Ramos (cell line): ENCODE results near the gene SLCO4A1.

Experiments used
- in situ Hi-C: fragments of 300-500 bp; cut with MboI; formaldehyde crosslinking; loops from one replicate; pipeline ENCODE4 v1.14.3; 2022; ENCODE audit warnings: low sequenced_read_pairs; ENCODE audit not compliant: unreplicated experiment

SLCO4A1 gene

GRCh38 chr20:62647521-62648317 lies 5.4 kb downstream of the SLCO4A1 start:
- in situ Hi-C loops = no loop called here

GRCh38 chr20:62648318-62648995 lies 6.2 kb downstream of the SLCO4A1 start:
- in situ Hi-C loops = no loop called here

- in situ Hi-C loops = no loop called here
Measured at GRCh38 chr20:62649140-62649539, 6.8 kb downstream of the SLCO4A1 start.

DNA sequence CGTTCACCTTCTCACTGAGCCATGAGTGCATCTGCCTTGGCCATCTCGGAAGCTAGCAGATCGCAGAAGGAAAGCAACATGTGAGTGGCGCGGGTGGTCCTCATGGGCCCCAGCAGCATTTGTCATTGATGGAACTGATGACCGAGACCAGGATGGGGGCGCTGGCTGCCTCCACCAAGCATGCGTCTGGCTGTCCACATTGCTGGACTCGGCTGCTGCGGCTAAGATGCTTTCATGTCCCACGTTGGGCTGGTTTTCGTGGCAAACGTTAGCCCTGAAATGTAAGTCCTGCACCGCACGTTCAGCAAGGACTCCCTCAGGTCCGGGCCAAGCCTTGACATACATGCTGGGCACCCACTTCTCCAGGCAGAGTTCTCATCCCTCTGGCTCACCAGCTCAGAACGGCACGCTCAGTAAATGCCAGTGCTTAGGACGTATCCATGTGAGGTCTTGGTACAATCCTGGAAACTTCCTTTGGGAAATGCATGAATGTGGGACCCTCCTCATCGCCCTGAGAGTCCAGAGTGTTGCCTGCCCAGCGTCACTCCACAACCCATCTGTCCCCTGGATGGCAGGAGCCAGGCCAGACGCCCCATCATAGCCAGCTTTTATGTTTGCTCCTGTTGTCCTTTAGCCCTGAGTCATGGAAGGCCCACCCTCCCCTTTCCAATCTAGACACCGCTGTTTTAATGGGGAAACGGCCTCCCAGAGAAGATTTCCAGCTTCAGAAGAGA lies 8.4 kb downstream of the SLCO4A1 start:
- in situ Hi-C loops = no loop called here

DNA sequence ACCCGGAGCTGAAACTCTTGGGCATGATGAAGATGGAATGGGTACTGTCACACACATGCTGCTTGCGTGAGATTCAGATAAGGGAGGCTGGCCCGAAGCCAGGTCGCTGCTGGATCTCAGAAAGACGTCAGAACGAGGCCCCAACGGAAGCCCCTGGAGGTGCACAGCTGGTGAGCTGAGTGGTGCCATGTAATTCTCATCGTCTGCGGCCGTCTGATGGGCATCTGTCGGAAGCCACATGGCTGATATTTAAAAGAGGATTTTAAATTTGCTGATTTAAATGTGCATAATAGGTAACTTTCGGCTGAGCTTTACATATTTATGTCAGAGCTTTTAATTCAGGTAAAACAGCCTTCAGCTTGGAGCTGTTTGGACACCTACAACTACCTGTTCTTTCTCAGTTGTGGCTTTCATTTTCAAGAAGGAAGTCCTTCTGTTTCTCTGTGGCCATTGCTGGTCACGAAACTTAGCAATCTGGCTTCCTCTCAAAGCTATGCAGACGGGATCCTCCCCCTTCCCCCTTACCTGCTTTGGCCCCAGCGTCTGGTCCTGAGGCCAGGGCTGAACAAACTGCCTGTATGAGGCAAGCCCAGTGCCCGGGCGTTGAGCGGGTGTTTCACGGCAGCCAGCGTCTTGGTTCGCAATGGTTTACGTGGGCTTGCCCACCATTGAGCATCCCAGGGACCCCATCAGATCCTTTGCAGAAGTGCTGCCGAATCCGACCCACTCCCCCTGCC lies 9.2 kb downstream of the SLCO4A1 start:
- in situ Hi-C loops = no loop called here

- in situ Hi-C loops = no loop called here
Measured at GRCh38 chr20:62652041-62652893, 10.0 kb downstream of the SLCO4A1 start.

GRCh38 chr20:62652894-62653305 lies 10.6 kb downstream of the SLCO4A1 start:
- in situ Hi-C loops = no loop called here

DNA sequence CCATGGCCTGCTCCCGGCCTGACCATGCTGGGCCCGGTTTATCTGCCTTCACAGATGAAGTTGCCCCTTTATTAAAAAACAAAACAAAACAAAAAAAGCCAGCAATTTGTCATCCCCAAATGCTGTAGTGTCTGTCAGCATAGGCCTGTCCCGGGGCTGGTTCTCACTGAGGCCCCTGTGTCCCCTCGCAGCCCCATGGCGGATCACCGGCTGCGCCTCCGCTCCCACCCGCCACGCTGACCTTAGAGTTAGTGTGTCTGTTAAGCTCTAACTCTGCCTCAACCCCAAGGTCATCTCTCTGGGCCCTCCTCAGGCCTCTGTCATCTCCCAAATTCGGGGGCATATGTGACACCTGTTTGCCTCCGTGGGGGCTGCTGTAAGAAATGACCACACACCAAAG lies 11.1 kb downstream of the SLCO4A1 start:
- in situ Hi-C loops = no loop called here

DNA sequence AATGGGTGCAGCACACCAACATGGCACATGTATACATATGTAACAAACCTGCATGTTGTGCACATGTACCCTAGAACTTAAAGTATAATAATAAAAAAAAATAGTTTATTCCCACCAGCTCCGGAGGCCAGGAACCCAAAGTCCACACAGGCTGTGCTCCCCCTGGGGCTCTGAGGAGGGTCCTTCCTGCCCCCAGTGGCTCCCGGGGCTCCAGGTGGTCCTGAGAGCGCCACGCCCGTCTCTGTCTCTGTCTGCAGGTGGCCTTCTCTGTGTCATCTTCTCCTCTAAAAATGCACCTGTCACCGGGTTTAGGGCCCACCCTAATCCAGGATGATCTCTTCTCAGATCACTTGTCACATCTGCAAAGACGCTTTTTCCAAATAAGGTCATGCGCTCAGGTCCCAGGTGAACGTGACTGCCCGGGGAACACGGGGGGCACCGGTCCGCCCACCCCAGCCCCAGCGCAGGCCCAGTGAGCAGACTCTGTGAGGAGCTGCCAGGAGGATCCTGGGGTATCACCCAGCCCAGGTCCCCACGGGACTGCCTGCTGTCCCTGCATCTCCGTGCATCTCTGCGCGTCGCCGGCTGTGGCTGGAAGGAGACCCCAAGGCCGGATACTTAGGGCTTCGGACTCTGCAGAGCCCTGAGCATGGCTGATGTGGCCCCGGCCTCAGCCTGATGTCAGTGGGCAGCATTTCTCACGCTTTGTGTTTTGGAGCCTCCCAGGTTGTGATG lies 11.8 kb downstream of the SLCO4A1 start:
- in situ Hi-C loops = no loop called here

- in situ Hi-C loops = no loop called here
Measured at GRCh38 chr20:62655282-62656196, 13.2 kb downstream of the SLCO4A1 start.

DNA sequence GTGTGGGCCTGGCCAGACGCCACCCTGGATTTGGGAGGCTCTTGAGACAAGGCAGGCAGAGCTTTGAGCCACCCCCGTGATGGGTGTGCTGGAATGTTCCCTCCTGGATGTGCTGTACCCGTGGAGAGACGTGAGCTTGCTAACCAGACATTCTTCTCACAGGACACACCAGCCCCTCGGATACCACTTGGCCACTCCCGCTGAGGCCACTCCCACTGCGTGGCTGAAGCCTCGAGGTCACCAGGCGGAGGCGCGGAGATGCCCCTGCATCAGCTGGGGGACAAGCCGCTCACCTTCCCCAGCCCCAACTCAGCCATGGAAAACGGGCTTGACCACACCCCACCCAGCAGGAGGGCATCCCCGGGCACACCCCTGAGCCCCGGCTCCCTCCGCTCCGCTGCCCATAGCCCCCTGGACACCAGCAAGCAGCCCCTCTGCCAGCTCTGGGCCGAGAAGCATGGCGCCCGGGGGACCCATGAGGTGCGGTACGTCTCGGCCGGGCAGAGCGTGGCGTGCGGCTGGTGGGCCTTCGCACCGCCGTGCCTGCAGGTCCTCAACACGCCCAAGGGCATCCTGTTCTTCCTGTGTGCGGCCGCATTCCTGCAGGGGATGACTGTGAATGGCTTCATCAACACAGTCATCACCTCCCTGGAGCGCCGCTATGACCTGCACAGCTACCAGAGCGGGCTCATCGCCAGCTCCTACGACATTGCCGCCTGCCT lies 14.1 kb downstream of the SLCO4A1 start:
- in situ Hi-C loops = no loop called here

DNA sequence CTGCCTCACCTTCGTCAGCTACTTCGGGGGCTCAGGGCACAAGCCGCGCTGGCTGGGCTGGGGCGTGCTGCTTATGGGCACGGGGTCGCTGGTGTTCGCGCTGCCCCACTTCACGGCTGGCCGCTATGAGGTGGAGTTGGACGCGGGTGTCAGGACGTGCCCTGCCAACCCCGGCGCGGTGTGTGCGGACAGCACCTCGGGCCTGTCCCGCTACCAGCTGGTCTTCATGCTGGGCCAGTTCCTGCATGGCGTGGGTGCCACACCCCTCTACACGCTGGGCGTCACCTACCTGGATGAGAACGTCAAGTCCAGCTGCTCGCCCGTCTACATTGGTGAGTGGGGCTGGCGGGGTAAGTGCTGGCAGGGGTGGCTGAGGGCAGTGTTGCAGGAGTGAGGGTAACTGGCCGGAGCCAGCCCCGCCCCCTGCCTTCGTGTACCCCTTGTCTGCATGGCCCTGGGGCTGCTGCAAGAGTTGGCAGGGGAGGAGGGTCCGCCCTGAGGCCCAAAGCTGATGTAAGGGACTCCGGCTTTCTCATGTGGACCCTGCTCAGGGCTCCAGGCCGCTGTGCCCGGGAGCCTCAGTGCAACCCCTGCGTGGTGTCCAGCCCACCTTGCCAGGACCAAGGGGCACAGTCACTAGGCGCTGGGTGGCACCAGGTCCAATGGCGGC lies 14.8 kb downstream of the SLCO4A1 start:
- in situ Hi-C loops = no loop called here

GRCh38 chr20:62657589-62657942 lies 15.3 kb downstream of the SLCO4A1 start:
- in situ Hi-C loops = no loop called here

GRCh38 chr20:62657956-62658355 lies 15.7 kb downstream of the SLCO4A1 start:
- in situ Hi-C loops = no loop called here

DNA sequence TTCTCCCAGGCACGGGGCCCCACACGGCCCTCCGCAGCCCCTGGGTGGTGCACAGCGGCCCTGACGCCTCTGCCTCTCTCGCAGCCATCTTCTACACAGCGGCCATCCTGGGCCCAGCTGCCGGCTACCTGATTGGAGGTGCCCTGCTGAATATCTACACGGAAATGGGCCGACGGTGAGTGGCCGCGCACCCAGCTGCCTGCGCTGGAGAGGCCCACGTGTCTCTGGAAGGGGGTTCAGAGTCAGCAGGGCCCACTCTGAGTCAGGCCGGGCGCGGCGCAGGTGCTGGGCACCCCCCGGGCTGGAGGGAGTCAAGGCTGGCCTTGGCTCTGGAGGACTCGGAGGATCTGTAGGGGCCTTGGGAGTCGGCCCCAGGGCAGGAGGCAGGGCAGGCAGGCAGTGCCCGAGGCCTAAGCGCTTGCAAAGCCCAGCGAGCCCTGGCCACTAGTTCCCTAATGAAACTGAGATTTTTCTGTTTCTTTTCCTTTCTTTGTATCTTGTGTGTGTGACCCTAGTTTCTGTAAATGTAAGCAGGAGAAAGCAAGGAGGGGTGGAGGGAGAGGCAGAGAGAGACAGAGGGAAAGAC lies 16.4 kb downstream of the SLCO4A1 start:
- in situ Hi-C loops = no loop called here

- in situ Hi-C loops = no loop called here
Measured at GRCh38 chr20:62659488-62660239, 17.4 kb downstream of the SLCO4A1 start.
